GM21619 (cell line): Measurements from ENCODE around the gene OR6C68.
"Not testable (repeated sequence)": the region's sequence is repeated elsewhere in the genome, so short reads cannot be mapped to it uniquely, and the experiment has no call there.

Source experiments
- ATAC-seq: cut with Tn5 transposase; IDR thresholded peaks from one replicate; pipeline ENCODE4 v1.9.1; 2021; ENCODE audit not compliant: unreplicated experiment

The OR6C68 gene

GRCh38 chr12:55492078-55492477 lies at the start of gene OR6C68:
Gene OR6C68 (plus strand): TSS chr12:55492378. CDS start chr12:55492378, 0 bp downstream.
- ATAC-seq = no peak

GRCh38 chr12:55443776-55444175 lies 48.4 kb upstream of the OR6C68 start, which contains the start of gene OR6C2:
Gene OR6C2 (plus strand): TSS chr12:55444076. CDS start chr12:55452214, 8,138 bp downstream.
- ATAC-seq = no peak

GRCh38 chr12:55445357-55445756 lies 46.8 kb upstream of the OR6C68 start:
- ATAC-seq = no peak

DNA sequence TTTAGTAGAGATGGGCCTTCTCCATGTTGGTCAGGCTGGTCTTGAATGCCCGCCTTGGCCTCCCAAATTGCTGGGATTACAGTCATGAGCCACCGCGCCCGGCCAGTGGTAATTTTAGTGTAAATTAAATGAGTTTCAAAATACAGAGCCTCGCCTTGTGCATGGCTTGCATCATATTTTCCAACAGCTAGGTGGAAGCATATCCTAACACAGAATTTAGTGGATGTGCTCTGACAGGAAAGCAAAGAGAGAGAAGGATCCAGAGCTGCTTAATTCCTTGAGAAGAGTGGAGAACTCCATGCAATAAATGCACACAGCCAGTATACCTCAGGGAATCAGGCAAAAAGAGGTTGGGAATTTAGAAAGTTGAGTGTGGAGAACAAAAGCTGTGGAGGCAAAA lies 45.9 kb upstream of the OR6C68 start:
- no peak for ATAC-seq

GRCh38 chr12:55448825-55449224 lies 43.4 kb upstream of the OR6C68 start:
- ATAC-seq = no peak

DNA sequence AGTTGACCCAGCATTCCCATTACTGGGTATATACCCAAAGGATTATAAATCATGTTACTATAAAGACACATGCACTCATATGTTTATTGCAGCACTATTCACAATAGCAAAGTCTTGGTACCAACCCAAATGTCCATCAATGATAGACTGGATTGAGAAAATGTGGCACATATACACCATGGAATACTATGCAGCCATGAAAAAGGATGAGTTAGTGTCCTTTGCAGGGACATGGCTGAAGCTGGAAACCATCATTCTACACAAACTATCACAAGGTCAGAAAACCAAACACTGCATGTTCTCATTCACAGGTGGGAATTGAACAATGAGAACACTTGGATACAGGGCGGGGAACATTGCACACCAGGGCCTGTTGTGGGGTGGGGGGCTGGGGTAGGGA lies 27.3 kb upstream of the OR6C68 start:
- not testable (repeated sequence) for ATAC-seq

GRCh38 chr12:55467836-55468235 lies 24.3 kb upstream of the OR6C68 start:
- no peak for ATAC-seq

DNA sequence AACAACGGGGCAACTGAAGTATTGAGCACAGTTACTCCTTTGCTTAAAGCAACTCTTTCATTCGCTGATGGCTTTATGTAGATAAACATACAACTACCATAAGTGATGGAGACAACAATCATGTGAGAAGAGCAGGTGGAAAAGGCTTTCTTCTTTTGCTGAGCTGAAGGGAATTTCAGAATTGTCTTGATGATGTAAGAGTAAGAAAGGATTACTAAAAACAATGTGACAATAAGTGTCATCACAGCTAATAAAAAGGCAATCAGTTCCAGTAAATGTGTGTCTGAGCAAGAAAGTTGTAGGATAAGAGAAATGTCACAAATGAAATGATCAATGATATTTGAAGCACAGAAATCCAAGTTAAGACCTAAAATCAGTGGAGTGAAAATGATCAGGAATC lies 22.9 kb upstream of the OR6C68 start:
- no peak for ATAC-seq

- ATAC-seq = no peak
Observed at GRCh38 chr12:55470088-55470829, 21.9 kb upstream of the OR6C68 start, which contains the start of gene OR6C70. Gene OR6C70 (minus strand): TSS chr12:55470138. CDS start chr12:55470138, 0 bp downstream.

GRCh38 chr12:55472264-55472663 lies 19.9 kb upstream of the OR6C68 start:
- no peak for ATAC-seq

GRCh38 chr12:55479136-55479535 lies 13.0 kb upstream of the OR6C68 start:
- ATAC-seq = not testable (repeated sequence)

DNA sequence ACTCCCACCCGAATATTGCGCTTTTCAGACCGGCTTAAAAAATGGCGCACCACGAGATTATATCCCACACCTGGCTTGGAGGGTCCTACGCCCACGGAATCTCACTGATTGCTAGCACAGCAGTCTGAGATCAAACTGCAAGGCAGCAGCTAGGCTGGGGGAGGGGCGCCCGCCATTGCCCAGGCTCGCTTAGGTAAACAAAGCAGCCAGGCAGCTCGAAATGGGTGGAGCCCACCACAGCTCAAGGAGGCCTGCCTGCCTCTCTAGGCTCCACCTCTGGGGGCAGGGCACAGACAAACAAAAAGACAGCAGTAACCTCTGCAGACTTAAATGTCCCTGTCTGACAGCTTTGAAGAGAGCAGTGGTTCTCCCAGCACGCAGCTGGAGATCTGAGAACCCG lies 7.9 kb upstream of the OR6C68 start:
- not testable (repeated sequence) for ATAC-seq

DNA sequence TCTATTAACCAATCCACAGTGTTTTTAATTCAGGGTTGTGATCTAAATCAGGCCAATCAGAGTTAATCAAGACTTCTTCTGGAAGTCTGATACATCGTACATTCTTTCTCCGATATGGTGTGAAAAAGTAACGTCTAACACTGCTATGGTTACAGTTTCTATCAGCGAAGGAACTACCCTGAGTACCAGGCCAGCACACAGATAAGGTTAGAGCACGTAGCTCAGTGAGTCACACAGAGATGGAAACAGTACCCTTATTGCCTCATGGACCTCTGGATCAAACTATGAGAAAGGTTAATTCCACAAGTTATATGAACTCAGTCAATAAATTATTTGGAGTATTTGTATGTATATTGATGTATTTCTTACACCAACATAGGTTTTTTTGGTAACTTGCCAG lies 3.3 kb downstream of the OR6C68 start:
- no peak for ATAC-seq

- no peak for ATAC-seq
Observed at GRCh38 chr12:55499231-55499630, 7.1 kb downstream of the OR6C68 start.

DNA sequence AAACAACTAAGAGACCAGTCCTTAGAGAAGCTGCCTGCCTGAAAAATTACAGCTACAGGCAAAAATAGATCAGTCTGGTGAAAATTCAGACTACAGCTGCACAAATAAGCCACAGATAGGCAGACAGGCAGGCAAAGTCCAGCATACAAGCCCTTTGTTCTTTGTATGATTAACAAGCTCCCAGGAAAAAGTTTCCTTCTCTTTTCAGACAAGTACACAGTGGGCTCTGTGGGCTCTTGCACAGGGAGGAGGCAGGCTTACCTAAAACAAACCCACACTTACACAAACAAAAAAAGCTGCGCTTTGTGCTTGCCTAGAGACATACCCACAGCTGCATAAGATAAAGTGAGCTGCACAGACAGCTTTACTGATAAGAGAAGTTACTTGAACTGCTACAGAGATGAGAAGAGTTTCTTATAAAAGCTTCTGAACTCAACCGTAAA lies 7.7 kb downstream of the OR6C68 start:
- no peak for ATAC-seq

DNA sequence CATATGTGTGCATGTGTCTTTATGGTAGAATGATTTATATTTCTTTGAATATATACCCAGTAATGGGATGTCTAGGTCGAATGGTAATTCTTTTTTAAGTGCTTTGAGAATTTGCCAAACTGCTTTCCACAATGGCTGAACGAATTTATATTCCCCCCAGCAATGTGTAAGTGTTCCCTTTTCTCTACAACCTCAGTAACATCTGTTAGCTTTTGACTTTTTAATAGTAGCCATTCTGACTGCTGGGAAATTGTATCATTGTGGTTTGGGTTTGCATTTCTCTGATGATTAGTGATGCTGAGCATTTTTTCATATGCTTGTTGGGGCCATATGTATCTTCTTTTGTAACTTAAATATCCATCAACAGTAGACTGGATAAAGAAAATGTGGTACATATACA lies 9.4 kb downstream of the OR6C68 start:
- ATAC-seq = no peak

DNA sequence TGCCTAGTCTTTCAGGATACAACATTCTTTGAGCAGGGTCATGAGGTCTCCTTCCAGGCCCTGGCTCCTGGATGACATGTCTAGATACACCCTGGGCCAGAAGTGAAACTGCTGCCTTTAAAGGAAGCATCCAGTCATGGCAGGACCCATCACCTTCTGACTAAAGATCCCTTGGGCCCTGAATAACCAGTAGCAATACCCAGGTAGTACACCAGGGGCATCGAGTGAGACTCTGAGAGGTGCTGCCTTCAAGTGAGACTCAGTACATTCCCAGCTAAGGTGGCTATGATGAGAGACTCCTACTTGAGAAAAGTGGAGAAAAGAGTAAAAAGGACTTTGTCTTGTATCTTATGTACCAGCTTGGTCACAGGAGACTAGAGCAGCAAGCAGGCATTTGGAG lies 23.5 kb downstream of the OR6C68 start:
- ATAC-seq = no peak

- ATAC-seq = no peak
Observed at GRCh38 chr12:55516391-55516790, 24.2 kb downstream of the OR6C68 start.
